Lower leg skin (tissue), 3 donors: Measurements from ENCODE around the gene EXOC6B.

ENCODE experiments used
- CTCF ChIP-seq, 3 donors: fragments of 450-650 bp; IDR thresholded peaks; one replicate each; pipeline ENCODE4 v1.5.1; 2016; ENCODE audit warnings: antibody characterized with exemption in 3 of 3, mild to moderate bottlenecking in 3 of 3, moderate library complexity in 2 of 3
- POLR2A ChIP-seq, 2 donors: fragments of 450-650 bp; IDR thresholded peaks; one replicate each; pipeline ENCODE4 v1.6.1; 2016 to 2017; ENCODE audit warnings: antibody characterized with exemption in 2 of 2, mild to moderate bottlenecking in 1 of 2, moderate library complexity in 1 of 2

GRCh38 chr2:72148003-72148836, 677.6 kb downstream of the EXOC6B start:
- no peak for TF ChIP-seq CTCF (IDR thresholded peaks at IDR 0.05)
- no peak for TF ChIP-seq POLR2A (IDR thresholded peaks at IDR 0.05)
